Measurements from ENCODE around the gene CNKSR3.

Gene CNKSR3

GRCh38 chr6:154410619-154411072 is 99.8 kb downstream of the CNKSR3 start:
- peak; percentile 12 for DNase-seq

GRCh38 chr6:154408891-154409500 is 101.5 kb downstream of the CNKSR3 start:
- DNase-seq, result no peak

GRCh38 chr6:154407440-154407839 is 103.0 kb downstream of the CNKSR3 start:
- DNase-seq, result no peak

GRCh38 chr6:154406869-154407268 is 103.6 kb downstream of the CNKSR3 start:
- no peak for DNase-seq

- DNase-seq, result no peak
Observed at GRCh38 chr6:154406301-154406700, 104.2 kb downstream of the CNKSR3 start.

- no peak for DNase-seq
Observed at GRCh38 chr6:154404791-154405400, 105.6 kb downstream of the CNKSR3 start.

- no peak for DNase-seq
Observed at GRCh38 chr6:154403788-154404187, 106.7 kb downstream of the CNKSR3 start.

GRCh38 chr6:154402081-154402780 is 108.3 kb downstream of the CNKSR3 start:
- no peak for DNase-seq

GRCh38 chr6:154399097-154399496 is 111.4 kb downstream of the CNKSR3 start:
- no peak for DNase-seq

- DNase-seq, result no peak
Observed at GRCh38 chr6:154397491-154398195, 112.8 kb downstream of the CNKSR3 start.

- no peak for DNase-seq
Observed at GRCh38 chr6:154395878-154396277, 114.6 kb downstream of the CNKSR3 start.

- DNase-seq, result no peak
Observed at GRCh38 chr6:154395316-154395715, 115.2 kb downstream of the CNKSR3 start.

- DNase-seq, result no peak
Observed at GRCh38 chr6:154394571-154394970, 115.9 kb downstream of the CNKSR3 start.

GRCh38 chr6:154390034-154390433 is 120.5 kb downstream of the CNKSR3 start:
- DNase-seq, result no peak

GRCh38 chr6:154388803-154389202 is 121.7 kb downstream of the CNKSR3 start:
- no peak for DNase-seq

- DNase-seq, result no peak
Observed at GRCh38 chr6:154386848-154387717, 123.4 kb downstream of the CNKSR3 start.

GRCh38 chr6:154384191-154384590 is 126.3 kb downstream of the CNKSR3 start:
- no peak for DNase-seq

GRCh38 chr6:154383273-154383672 is 127.2 kb downstream of the CNKSR3 start:
- no peak for DNase-seq

GRCh38 chr6:154382740-154383139 is 127.7 kb downstream of the CNKSR3 start:
- no peak for DNase-seq

GRCh38 chr6:154381548-154381947 is 128.9 kb downstream of the CNKSR3 start:
- no peak for DNase-seq

GRCh38 chr6:154380741-154381140 is 129.7 kb downstream of the CNKSR3 start:
- DNase-seq, result no peak

GRCh38 chr6:154379585-154379984 is 130.9 kb downstream of the CNKSR3 start:
- DNase-seq, result no peak

GRCh38 chr6:154378518-154378917 is 132.0 kb downstream of the CNKSR3 start:
- DNase-seq, result no peak

Measured in stimulated activated CD4-positive, alpha-beta T cell treated with anti-CD3 and anti-CD28 coated beads, Interleukin-4, amount 100 ng/mL, for 1 hour (primary cell).